GM21717 (cell line): ENCODE data around the gene ACBD7.

ENCODE experiments used
- ATAC-seq: cut with Tn5 transposase; IDR thresholded peaks from one replicate; pipeline ENCODE4 v1.9.1; 2021; ENCODE audit warnings: mild to moderate bottlenecking, moderate library complexity; ENCODE audit not compliant: unreplicated experiment

Gene ACBD7

GRCh38 chr10:15088428-15089261 is at the start of gene ACBD7:
ACBD7 (minus strand) TSS chr10:15088776; CDS start chr10:15088728, 48 bp downstream.
- peak; percentile 98 for ATAC-seq

GRCh38 chr10:15137636-15138035 is 49.1 kb upstream of the ACBD7 start:
- no peak for ATAC-seq

- no peak for ATAC-seq
Measured at GRCh38 chr10:15137036-15137359, 48.4 kb upstream of the ACBD7 start.

- ATAC-seq = no peak
Measured at GRCh38 chr10:15136129-15137035, 47.8 kb upstream of the ACBD7 start.

GRCh38 chr10:15131330-15131729 is 42.8 kb upstream of the ACBD7 start:
- ATAC-seq = no peak

GRCh38 chr10:15124908-15125307 is 36.3 kb upstream of the ACBD7 start:
- ATAC-seq = no peak

GRCh38 chr10:15124190-15124589 is 35.6 kb upstream of the ACBD7 start:
- no peak for ATAC-seq

GRCh38 chr10:15123749-15124184 is 35.2 kb upstream of the ACBD7 start:
- no peak for ATAC-seq

- peak; percentile 87 for ATAC-seq
Measured at GRCh38 chr10:15122477-15123030, 34.0 kb upstream of the ACBD7 start.

GRCh38 chr10:15121707-15122106 is 33.1 kb upstream of the ACBD7 start:
- ATAC-seq = no peak

GRCh38 chr10:15120523-15120922 is 31.9 kb upstream of the ACBD7 start:
- no peak for ATAC-seq

GRCh38 chr10:15118615-15119014 is 30.0 kb upstream of the ACBD7 start:
- no peak for ATAC-seq

GRCh38 chr10:15116225-15116624 is 27.6 kb upstream of the ACBD7 start:
- no peak for ATAC-seq

GRCh38 chr10:15113766-15114165 is 25.2 kb upstream of the ACBD7 start:
- no peak for ATAC-seq

GRCh38 chr10:15112657-15113056 is 24.1 kb upstream of the ACBD7 start:
- ATAC-seq = no peak

- ATAC-seq = peak; percentile 79
Measured at GRCh38 chr10:15106352-15107013, 17.9 kb upstream of the ACBD7 start.

- no peak for ATAC-seq
Measured at GRCh38 chr10:15103513-15103912, 14.9 kb upstream of the ACBD7 start.

GRCh38 chr10:15099886-15100285 is 11.3 kb upstream of the ACBD7 start:
- ATAC-seq = no peak

- peak; percentile 84 for ATAC-seq
Measured at GRCh38 chr10:15097011-15097812, 8.6 kb upstream of the ACBD7 start, which contains the start of gene RPP38. RPP38 (plus strand) TSS chr10:15097355; CDS start chr10:15103315, 5,960 bp downstream.

GRCh38 chr10:15096661-15097010 is 8.1 kb upstream of the ACBD7 start:
- peak; percentile 10 for ATAC-seq
